Measurements from ENCODE around the gene SYNGR1. TPM values are rescaled to one million over a fixed set of nuclear protein-coding genes. Genes with fewer than 3 reads are reported as not detected.

The SYNGR1 gene
- total and polyA plus RNA-seq, 2 experiments from 2014 or later = 61.8 to 81.9 TPM

DNA sequence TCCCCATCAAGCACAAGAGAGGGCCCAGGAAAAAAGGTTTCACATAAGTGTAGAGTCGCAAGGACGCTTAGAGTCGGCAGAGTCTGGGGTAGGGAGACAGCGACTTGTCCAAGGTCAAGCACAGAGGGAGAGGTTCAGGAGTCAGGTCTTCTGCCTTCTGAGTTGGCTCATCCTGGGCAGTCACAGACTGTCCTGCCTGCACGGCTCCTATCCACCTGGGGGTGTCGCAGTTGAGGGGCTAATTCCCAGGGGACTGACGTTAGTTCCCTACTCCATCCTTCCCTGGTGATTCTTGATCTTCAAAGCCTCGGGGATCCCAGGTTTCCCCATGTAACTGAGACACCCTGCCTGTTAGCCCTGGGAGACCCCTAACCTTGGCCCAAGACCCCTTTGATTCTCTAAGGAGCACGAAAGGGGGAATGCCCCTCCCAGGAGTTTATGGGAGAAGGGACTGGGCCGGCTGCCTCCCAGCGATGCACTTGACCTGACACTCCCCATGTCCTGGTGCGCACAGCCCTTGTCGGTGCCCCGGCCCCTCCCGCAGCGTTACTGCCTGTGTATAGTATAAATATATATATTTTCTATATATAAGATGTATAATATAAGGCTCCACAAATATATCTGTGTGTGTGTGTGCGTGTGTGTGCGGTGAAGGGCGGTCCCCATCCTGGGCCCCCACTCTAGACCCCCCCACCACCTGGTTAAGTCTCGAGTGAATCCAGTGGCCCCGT, 35.1 kb downstream of the SYNGR1 start:
- Histone ChIP-seq H3K4me3 (no peak overlapping the region), H3K4me1 (ENCODE audit: low read depth) (no peaks in the 10 kb centered on the region), H3K36me3 (no peaks in the 10 kb centered on the region), H3K9me3 (ENCODE audit: low read depth) (no peaks in the 10 kb centered on the region), H3K27me3 (no peaks in the 10 kb centered on the region), H3K27ac (no peak overlapping the region)
- TF ChIP-seq, protein P1, sequence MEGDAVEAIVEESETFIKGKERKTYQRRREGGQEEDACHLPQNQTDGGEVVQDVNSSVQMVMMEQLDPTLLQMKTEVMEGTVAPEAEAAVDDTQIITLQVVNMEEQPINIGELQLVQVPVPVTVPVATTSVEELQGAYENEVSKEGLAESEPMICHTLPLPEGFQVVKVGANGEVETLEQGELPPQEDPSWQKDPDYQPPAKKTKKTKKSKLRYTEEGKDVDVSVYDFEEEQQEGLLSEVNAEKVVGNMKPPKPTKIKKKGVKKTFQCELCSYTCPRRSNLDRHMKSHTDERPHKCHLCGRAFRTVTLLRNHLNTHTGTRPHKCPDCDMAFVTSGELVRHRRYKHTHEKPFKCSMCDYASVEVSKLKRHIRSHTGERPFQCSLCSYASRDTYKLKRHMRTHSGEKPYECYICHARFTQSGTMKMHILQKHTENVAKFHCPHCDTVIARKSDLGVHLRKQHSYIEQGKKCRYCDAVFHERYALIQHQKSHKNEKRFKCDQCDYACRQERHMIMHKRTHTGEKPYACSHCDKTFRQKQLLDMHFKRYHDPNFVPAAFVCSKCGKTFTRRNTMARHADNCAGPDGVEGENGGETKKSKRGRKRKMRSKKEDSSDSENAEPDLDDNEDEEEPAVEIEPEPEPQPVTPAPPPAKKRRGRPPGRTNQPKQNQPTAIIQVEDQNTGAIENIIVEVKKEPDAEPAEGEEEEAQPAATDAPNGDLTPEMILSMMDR (IDR thresholded peaks at IDR 0.05; ENCODE audit: low read depth, low read length) = peak; percentile 37
- DNase-seq (ENCODE audit: low read depth in 1 of 2, low spot score in 1 of 2) = peak; percentile 35 to 44

DNA sequence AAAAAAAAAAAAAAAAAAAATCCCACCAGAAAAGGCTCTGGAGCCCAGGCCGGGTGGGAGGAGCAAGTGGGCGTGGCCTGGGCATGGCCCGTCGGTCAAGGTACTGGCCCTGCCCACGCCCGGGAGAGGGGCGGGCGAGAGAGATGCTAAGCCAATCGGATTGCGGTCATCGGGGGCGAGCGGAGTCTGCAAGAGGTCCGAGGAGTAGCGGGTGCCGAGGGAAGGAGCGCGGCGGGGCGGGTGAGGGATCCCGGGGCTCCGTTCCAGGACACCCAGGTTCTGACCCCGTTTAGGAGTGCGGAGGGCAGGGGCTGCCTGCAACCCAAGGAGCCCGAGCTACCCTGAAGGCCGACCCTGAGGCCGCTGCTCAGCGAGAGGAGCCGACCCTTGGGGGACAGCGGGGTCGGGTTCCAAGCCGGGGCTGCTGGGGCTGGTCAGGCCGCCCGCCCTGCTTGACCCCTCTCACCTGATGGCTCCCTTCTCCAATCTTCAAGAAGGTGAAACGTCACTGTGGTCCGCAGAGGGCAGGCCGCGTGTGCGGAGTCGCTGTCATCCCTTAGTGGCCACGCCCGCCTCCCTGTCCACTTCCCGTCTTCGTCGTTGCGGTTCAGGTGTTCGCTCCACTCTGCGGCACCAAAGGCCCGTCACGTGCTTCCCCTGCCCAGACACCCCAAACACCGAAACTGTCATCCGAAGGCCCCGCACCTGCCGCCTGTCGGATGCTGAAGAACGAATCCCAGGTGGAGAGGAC, 38.6 kb downstream of the SYNGR1 start:
- no peaks in the 10 kb centered on the region for H3K36me3 ChIP-seq
- H3K9me3 ChIP-seq (ENCODE audit: low read depth) = no peaks in the 10 kb centered on the region
- H3K4me3 ChIP-seq = peak overlapping the region; percentile 40
- no peak overlapping the region for H3K27ac ChIP-seq
- no peaks in the 10 kb centered on the region for H3K27me3 ChIP-seq
- DNase-seq (ENCODE audit: low read depth in 1 of 2, low spot score in 1 of 2) = peak; percentile 92 to 97
- H3K4me1 ChIP-seq (ENCODE audit: low read depth) = no peaks in the 10 kb centered on the region
- TF ChIP-seq, protein P1 (IDR thresholded peaks at IDR 0.05; ENCODE audit: low read depth, low read length) = no peak

GRCh38 chr22:39389420-39389819, 39.6 kb downstream of the SYNGR1 start:
- H3K4me3 ChIP-seq = no peak overlapping the region
- H3K27me3 ChIP-seq = no peaks in the 10 kb centered on the region
- no peaks in the 10 kb centered on the region for H3K36me3 ChIP-seq
- peak in 1 of 2 donors; percentile 20 for DNase-seq (ENCODE audit: low read depth in 1 of 2, low spot score in 1 of 2)
- H3K4me1 ChIP-seq (ENCODE audit: low read depth) = no peaks in the 10 kb centered on the region
- TF ChIP-seq, protein P1 (IDR thresholded peaks at IDR 0.05; ENCODE audit: low read depth, low read length) = no peak
- H3K9me3 ChIP-seq (ENCODE audit: low read depth) = no peaks in the 10 kb centered on the region
- H3K27ac ChIP-seq = no peak overlapping the region

DNA sequence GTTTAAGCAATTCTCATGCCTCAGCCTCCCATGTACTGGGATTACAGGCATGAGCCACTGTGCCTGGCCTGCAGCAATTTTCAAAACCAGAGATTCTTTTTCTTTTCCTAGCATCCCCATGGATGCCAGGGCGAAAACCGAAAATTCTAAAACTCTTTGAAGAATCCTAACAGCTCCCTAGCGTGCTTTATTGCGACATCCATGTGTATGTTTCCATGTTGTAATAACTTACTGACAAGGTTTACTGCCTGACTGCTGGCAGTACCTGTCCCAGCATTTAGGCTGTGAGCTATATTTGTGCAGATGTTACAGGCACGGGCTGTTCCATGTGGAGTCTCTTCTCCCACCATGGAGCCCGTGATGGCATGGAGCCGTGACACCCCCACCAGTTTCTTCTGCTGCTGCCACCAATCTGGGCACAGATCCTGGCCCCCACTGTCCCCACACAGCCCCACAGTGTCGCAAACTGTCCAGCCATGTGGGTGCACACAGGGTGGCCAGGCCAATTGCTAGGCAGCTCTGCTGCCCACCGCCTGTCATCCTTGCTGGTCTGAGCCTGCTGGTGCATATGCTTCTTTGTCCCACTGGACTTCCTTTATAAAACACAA, 42.7 kb downstream of the SYNGR1 start:
- TF ChIP-seq, protein P1 (IDR thresholded peaks at IDR 0.05; ENCODE audit: low read depth, low read length) = no peak
- Histone ChIP-seq H3K4me1 (ENCODE audit: low read depth) (no peaks in the 10 kb centered on the region), H3K36me3 (no peaks in the 10 kb centered on the region), H3K27me3 (no peaks in the 10 kb centered on the region), H3K4me3 (no peak overlapping the region), H3K27ac (no peak overlapping the region), H3K9me3 (ENCODE audit: low read depth) (no peaks in the 10 kb centered on the region)
- DNase-seq (ENCODE audit: low read depth in 1 of 2, low spot score in 1 of 2) = peak in 1 of 2 donors; percentile 38

GRCh38 chr22:39395936-39396796, 46.4 kb downstream of the SYNGR1 start:
- peak in 1 of 2 donors; percentile 25 for DNase-seq (ENCODE audit: low read depth in 1 of 2, low spot score in 1 of 2)
- H3K4me3 ChIP-seq = no peak overlapping the region
- H3K9me3 ChIP-seq (ENCODE audit: low read depth) = no peaks in the 10 kb centered on the region
- TF ChIP-seq, protein P1 (IDR thresholded peaks at IDR 0.05; ENCODE audit: low read depth, low read length) = no peak
- no peaks in the 10 kb centered on the region for H3K36me3 ChIP-seq
- H3K4me1 ChIP-seq (ENCODE audit: low read depth) = peaks cover 3% of the 10 kb centered on the region
- H3K27ac ChIP-seq = no peak overlapping the region
- H3K27me3 ChIP-seq = no peaks in the 10 kb centered on the region

All from cardiac muscle cell (in vitro differentiated cells and primary cell).